AG04450 (cell line): Measurements from ENCODE around the gene LY9. TPM values are rescaled to one million over a fixed set of nuclear protein-coding genes. Genes with fewer than 3 reads are reported as not detected.
A peak's percentile ranks its signal among the peaks of the same experiment; 100 is the strongest.

ENCODE experiments used
- CTCF ChIA-PET: fragments of 300-600, 350-600 bp; formaldehyde crosslinking; extraction: SDS; loops from one replicate; lab custom pipeline; 2022; ENCODE audit warnings: antibody characterized with exemption, inconsistent platforms; lab: Charles Lee
- POLR2A ChIA-PET: fragments of 350-600 bp; formaldehyde crosslinking; extraction: SDS; loops from one replicate; lab custom pipeline; 2021; ENCODE audit warnings: antibody characterized with exemption, inconsistent platforms; lab: Yijun Ruan, JAX
- DNase-seq: peaks from one replicate; pipeline ENCODE4 v3.0.0-alpha.2; 2011; ENCODE audit warnings: low read depth, low spot score
- H3K27ac ChIP-seq: one replicate; pipeline ENCODE4 v1.5.1; 2012; ENCODE audit warnings: low read depth, low read length, control low read depth
- H3K27me3 ChIP-seq: one replicate; pipeline ENCODE4 v1.6.0; 2012; ENCODE audit warnings: low read length; ENCODE audit not compliant: control insufficient read depth, insufficient read depth
- H3K4me3 ChIP-seq: 2 replicates; pipeline ENCODE4 v1.5.1; 2011; ENCODE audit warnings: mild to moderate bottlenecking, low read depth, low read length, control low read depth
- H3K9me3 ChIP-seq: 2 replicates; pipeline ENCODE4 v1.5.1; 2012; ENCODE audit warnings: low read length; ENCODE audit not compliant: control insufficient read depth, insufficient read depth
- CTCF ChIP-seq: IDR thresholded peaks from 2 replicates; pipeline ENCODE4 v1.5.1; 2011; ENCODE audit warnings: low read depth, low read length, control low read depth, inconsistent platforms
- polyA plus RNA-seq: library from polyadenylated mRNA; depleted of rRNA; stranded (reverse); fragments of >200 nt; gene quantifications from 2 replicates; pipeline ENCODE4 v1.2.3, GENCODE V29; 2011

LY9 gene
- polyA plus RNA-seq, 1 experiment: not detected

GRCh38 chr1:160777486-160778089, 18.4 kb upstream of the LY9 start:
- H3K4me3 ChIP-seq: no peak overlapping the region
- no peak for DNase-seq
- ChIA-PET CTCF (interaction anchor here (1.7 kb wide), 1 partner anchor 9 kb away, joined by 6 read pairs; no protein-coding TSS in a partner anchor), POLR2A (no interaction called here)
- H3K27ac ChIP-seq: no peak overlapping the region
- H3K27me3 ChIP-seq: no peaks in the 10 kb centered on the region
- H3K9me3 ChIP-seq: no peaks in the 10 kb centered on the region
- peak; percentile 35; the same call in 1 of the 2 replicates for TF ChIP-seq CTCF

GRCh38 chr1:160778976-160779375, 17.0 kb upstream of the LY9 start:
- Histone ChIP-seq H3K9me3 (no peaks in the 10 kb centered on the region), H3K4me3 (no peak overlapping the region), H3K27ac (no peak overlapping the region), H3K27me3 (no peaks in the 10 kb centered on the region)
- DNase-seq: no peak
- no peak for TF ChIP-seq CTCF
- CTCF ChIA-PET: no interaction called here
- POLR2A ChIA-PET: no interaction called here

GRCh38 chr1:160779626-160780397, 16.2 kb upstream of the LY9 start:
- H3K4me3 ChIP-seq: no peak overlapping the region
- H3K27me3 ChIP-seq: no peaks in the 10 kb centered on the region
- CTCF ChIA-PET: interaction anchor here (0.7 kb wide), 1 partner anchor 75 kb away, joined by 3 read pairs; no protein-coding TSS in a partner anchor
- H3K9me3 ChIP-seq: no peaks in the 10 kb centered on the region
- DNase-seq: no peak
- no peak overlapping the region for H3K27ac ChIP-seq
- TF ChIP-seq CTCF: peak; percentile 16; the same call in 1 of the 2 replicates
- POLR2A ChIA-PET: interaction anchor here (0.6 kb wide), 1 partner anchor 428 kb away, joined by 7 read pairs; no protein-coding TSS in a partner anchor

- no peak for TF ChIP-seq CTCF
- Histone ChIP-seq H3K4me3 (no peak overlapping the region), H3K27me3 (no peaks in the 10 kb centered on the region), H3K27ac (no peak overlapping the region), H3K9me3 (no peaks in the 10 kb centered on the region)
- DNase-seq: no peak
- ChIA-PET CTCF (no interaction called here), POLR2A (interaction anchor here (0.6 kb wide), 1 partner anchor 428 kb away, joined by 7 read pairs; no protein-coding TSS in a partner anchor)
Measured at GRCh38 chr1:160780398-160780755, 15.6 kb upstream of the LY9 start.
